Measurements from ENCODE around the gene MEIOSIN. TPM values are rescaled to one million over a fixed set of nuclear protein-coding genes. Genes with fewer than 3 reads are reported as not detected.
A peak's percentile ranks its signal among the peaks of the same experiment; 100 is the strongest.

The MEIOSIN gene
- total RNA-seq, 1 donor from 2014 or later = not detected

GRCh38 chr19:45693106-45693788 is 40.0 kb upstream of the MEIOSIN start:
- peaks cover 14% of the 10 kb centered on the region for H3K36me3 ChIP-seq (ENCODE audit: control insufficient read depth, insufficient read depth, low read length)

GRCh38 chr19:45701676-45702075 is 31.6 kb upstream of the MEIOSIN start:
- TF ChIP-seq, protein P1, sequence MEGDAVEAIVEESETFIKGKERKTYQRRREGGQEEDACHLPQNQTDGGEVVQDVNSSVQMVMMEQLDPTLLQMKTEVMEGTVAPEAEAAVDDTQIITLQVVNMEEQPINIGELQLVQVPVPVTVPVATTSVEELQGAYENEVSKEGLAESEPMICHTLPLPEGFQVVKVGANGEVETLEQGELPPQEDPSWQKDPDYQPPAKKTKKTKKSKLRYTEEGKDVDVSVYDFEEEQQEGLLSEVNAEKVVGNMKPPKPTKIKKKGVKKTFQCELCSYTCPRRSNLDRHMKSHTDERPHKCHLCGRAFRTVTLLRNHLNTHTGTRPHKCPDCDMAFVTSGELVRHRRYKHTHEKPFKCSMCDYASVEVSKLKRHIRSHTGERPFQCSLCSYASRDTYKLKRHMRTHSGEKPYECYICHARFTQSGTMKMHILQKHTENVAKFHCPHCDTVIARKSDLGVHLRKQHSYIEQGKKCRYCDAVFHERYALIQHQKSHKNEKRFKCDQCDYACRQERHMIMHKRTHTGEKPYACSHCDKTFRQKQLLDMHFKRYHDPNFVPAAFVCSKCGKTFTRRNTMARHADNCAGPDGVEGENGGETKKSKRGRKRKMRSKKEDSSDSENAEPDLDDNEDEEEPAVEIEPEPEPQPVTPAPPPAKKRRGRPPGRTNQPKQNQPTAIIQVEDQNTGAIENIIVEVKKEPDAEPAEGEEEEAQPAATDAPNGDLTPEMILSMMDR (IDR thresholded peaks at IDR 0.05; ENCODE audit: insufficient read depth, low read length, severe bottlenecking) = no peak
- H3K27me3 ChIP-seq (ENCODE audit: control insufficient read depth, insufficient read depth, low read length) = no peaks in the 10 kb centered on the region
- no peak for FAIRE-seq
- H3K4me3 ChIP-seq (ENCODE audit: low read depth, low read length) = no peak overlapping the region
- peaks cover 3% of the 10 kb centered on the region for H3K36me3 ChIP-seq (ENCODE audit: control insufficient read depth, insufficient read depth, low read length)
- no peak for DNase-seq (ENCODE audit: low read depth)

More at GRCh38 chr19:45693106-45693788, 40.0 kb upstream of the MEIOSIN start:
- DNase-seq (ENCODE audit: low read depth) (peak; percentile 40), FAIRE-seq (no peak)
- no peaks in the 10 kb centered on the region for H3K27me3 ChIP-seq (ENCODE audit: control insufficient read depth, insufficient read depth, low read length)
- peak overlapping the region; percentile 63 for H3K4me3 ChIP-seq (ENCODE audit: low read depth, low read length)
- TF ChIP-seq, protein P1 (IDR thresholded peaks at IDR 0.05; ENCODE audit: insufficient read depth, low read length, severe bottlenecking) = peak; percentile 93

DNA sequence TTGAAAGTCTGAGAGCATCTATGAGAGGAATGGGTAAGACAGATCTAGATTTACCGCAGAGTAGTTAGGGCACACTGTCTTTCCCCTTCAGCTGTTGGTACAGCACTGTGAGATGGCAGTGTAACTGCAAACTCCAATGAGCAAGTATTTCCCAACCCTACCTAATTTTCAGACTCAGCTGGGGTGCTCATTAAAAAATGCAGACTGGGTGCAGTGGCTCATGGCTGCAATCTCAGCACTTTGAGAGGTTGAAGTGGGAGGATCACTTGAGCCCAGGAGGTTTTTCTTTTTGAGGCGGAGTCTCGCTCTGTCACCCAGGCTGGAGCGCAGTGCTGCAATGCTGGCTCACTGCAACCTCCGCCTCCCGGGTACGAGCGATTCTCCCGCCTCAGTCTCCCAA is 28.1 kb upstream of the MEIOSIN start:
- TF ChIP-seq, protein P1 (IDR thresholded peaks at IDR 0.05; ENCODE audit: insufficient read depth, low read length, severe bottlenecking) = no peak
- no peak overlapping the region for H3K4me3 ChIP-seq (ENCODE audit: low read depth, low read length)
- FAIRE-seq = no peak
- no peak for DNase-seq (ENCODE audit: low read depth)
- H3K36me3 ChIP-seq (ENCODE audit: control insufficient read depth, insufficient read depth, low read length) = peaks cover 1% of the 10 kb centered on the region
- H3K27me3 ChIP-seq (ENCODE audit: control insufficient read depth, insufficient read depth, low read length) = no peaks in the 10 kb centered on the region

- no peaks in the 10 kb centered on the region for H3K27me3 ChIP-seq (ENCODE audit: control insufficient read depth, insufficient read depth, low read length)
- TF ChIP-seq, protein P1 (IDR thresholded peaks at IDR 0.05; ENCODE audit: insufficient read depth, low read length, severe bottlenecking) = no peak
- no peak for FAIRE-seq
- H3K36me3 ChIP-seq (ENCODE audit: control insufficient read depth, insufficient read depth, low read length) = peaks cover 1% of the 10 kb centered on the region
- H3K4me3 ChIP-seq (ENCODE audit: low read depth, low read length) = no peak overlapping the region
- DNase-seq (ENCODE audit: low read depth) = no peak
These were observed 27.4 kb upstream of the MEIOSIN start for GRCh38 chr19:45705710-45706415.

GRCh38 chr19:45710356-45711130 is 22.7 kb upstream of the MEIOSIN start:
- Histone ChIP-seq H3K36me3 (ENCODE audit: control insufficient read depth, insufficient read depth, low read length) (peaks cover 15% of the 10 kb centered on the region), H3K4me3 (ENCODE audit: low read depth, low read length) (no peak overlapping the region), H3K27me3 (ENCODE audit: control insufficient read depth, insufficient read depth, low read length) (no peaks in the 10 kb centered on the region)
- TF ChIP-seq, protein P1 (IDR thresholded peaks at IDR 0.05; ENCODE audit: insufficient read depth, low read length, severe bottlenecking) = no peak
- FAIRE-seq (no peak), DNase-seq (ENCODE audit: low read depth) (no peak)
